KMS-11 (cell line): Measurements from ENCODE around the gene MAPKAP1.

Source experiments
- H2AFZ ChIP-seq: fragments of 200-600 bp; sonication (generic); 2 replicates; pipeline ENCODE4 v1.6.1; 2016; ENCODE audit warnings: antibody characterized with exemption, mixed run types, low read depth
- H3K27ac ChIP-seq: fragments of 200-600 bp; sonication (generic); 2 replicates; pipeline ENCODE4 v1.6.1; 2016; ENCODE audit warnings: mild to moderate bottlenecking, mixed run types
- H3K27me3 ChIP-seq: fragments of 200-600 bp; sonication (generic); 2 replicates; pipeline ENCODE4 v1.6.1; 2017; ENCODE audit warnings: mild to moderate bottlenecking, low read depth, mixed run types, moderate library complexity; ENCODE audit not compliant: insufficient read depth
- H3K36me3 ChIP-seq: fragments of 200-600 bp; sonication (generic); 2 replicates; pipeline ENCODE4 v1.6.1; 2017; ENCODE audit warnings: mild to moderate bottlenecking, mixed run types; ENCODE audit not compliant: insufficient read depth
- H3K4me1 ChIP-seq: fragments of 200-600 bp; sonication (generic); 2 replicates; pipeline ENCODE4 v1.6.1; 2016; ENCODE audit warnings: mild to moderate bottlenecking, low read depth, mixed run types; ENCODE audit not compliant: poor library complexity, severe bottlenecking
- H3K4me2 ChIP-seq: fragments of 200-600 bp; sonication (generic); 2 replicates; pipeline ENCODE4 v1.7.0; 2016; ENCODE audit warnings: mild to moderate bottlenecking, mixed run types
- H3K4me3 ChIP-seq: fragments of 200-600 bp; sonication (generic); IDR thresholded peaks from 2 replicates; pipeline ENCODE4 v1.6.1; 2017; ENCODE audit warnings: low read depth, low read length, mixed read lengths; ENCODE audit not compliant: insufficient read depth
- H3K79me2 ChIP-seq: fragments of 200-600 bp; sonication (generic); 2 replicates; pipeline ENCODE4 v1.6.1; 2016; ENCODE audit warnings: low read depth, mixed run types; ENCODE audit not compliant: insufficient read depth
- H3K9ac ChIP-seq: fragments of 200-600 bp; sonication (generic); 2 replicates; pipeline ENCODE4 v1.6.1; 2016; ENCODE audit warnings: mild to moderate bottlenecking, mixed run types
- H4K20me1 ChIP-seq: fragments of 200-600 bp; sonication (generic); 2 replicates; pipeline ENCODE4 v1.6.1; 2016; ENCODE audit warnings: mild to moderate bottlenecking, mixed run types; ENCODE audit not compliant: insufficient read depth
- CTCF ChIP-seq: fragments of 200-600 bp; sonication (generic); conservative IDR thresholded peaks from 2 replicates; pipeline ENCODE4 v1.6.1; 2017; ENCODE audit warnings: low read depth, mild to moderate bottlenecking, antibody characterized with exemption, low read length, moderate library complexity, mixed read lengths

Gene MAPKAP1

DNA sequence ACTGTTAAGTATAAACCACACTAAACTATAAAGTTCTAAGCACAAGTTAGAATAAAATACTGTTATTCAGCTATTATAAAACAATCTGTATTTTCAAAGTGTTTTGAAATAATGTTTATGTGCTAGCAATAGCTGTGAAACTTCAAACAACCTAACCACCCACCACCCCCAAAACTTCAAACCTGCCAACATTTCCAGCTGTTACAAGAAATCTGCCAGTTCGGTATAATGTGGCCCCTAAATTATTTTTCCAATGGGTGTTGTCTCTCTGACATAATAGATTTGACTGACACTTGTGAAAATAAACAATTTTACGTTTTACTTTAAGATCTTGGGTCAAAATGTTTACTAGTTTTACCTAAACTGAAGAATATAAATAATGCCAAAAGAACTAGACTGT, 24.7 kb downstream of the MAPKAP1 start:
- no peak overlapping the region for H3K4me3 ChIP-seq
- no peak for TF ChIP-seq CTCF
- H3K27me3 ChIP-seq, result no peaks in the 10 kb centered on the region
- H3K4me2 ChIP-seq, result no peak overlapping the region
- no peak overlapping the region for H3K9ac ChIP-seq
- H3K4me1 ChIP-seq, result no peaks in the 10 kb centered on the region
- H4K20me1 ChIP-seq, result peaks cover 1% of the 10 kb centered on the region; the same call in 1 of the 2 replicates
- no peak overlapping the region for H3K27ac ChIP-seq
- H3K36me3 ChIP-seq, result no peaks in the 10 kb centered on the region
- H3K79me2 ChIP-seq, result no peaks in the 10 kb centered on the region; the same call in 1 of the 2 replicates
- no peak overlapping the region for H2AFZ ChIP-seq

GRCh38 chr9:125681657-125682056, 25.4 kb downstream of the MAPKAP1 start:
- TF ChIP-seq CTCF, result no peak
- no peaks in the 10 kb centered on the region for H3K27me3 ChIP-seq
- no peak overlapping the region for H2AFZ ChIP-seq
- H3K4me1 ChIP-seq, result no peaks in the 10 kb centered on the region
- no peak overlapping the region for H3K4me2 ChIP-seq
- no peak overlapping the region for H3K27ac ChIP-seq
- no peaks in the 10 kb centered on the region for H4K20me1 ChIP-seq
- H3K4me3 ChIP-seq, result no peak overlapping the region
- H3K9ac ChIP-seq, result no peak overlapping the region
- H3K36me3 ChIP-seq, result no peaks in the 10 kb centered on the region
- H3K79me2 ChIP-seq, result no peaks in the 10 kb centered on the region; the same call in 1 of the 2 replicates

- Histone ChIP-seq H3K9ac (no peak overlapping the region), H4K20me1 (no peaks in the 10 kb centered on the region), H3K4me1 (no peaks in the 10 kb centered on the region), H3K79me2 (no peaks in the 10 kb centered on the region; the same call in 1 of the 2 replicates), H3K27me3 (no peaks in the 10 kb centered on the region), H3K27ac (no peak overlapping the region), H3K4me3 (no peak overlapping the region), H2AFZ (no peak overlapping the region), H3K4me2 (no peak overlapping the region), H3K36me3 (no peaks in the 10 kb centered on the region)
- TF ChIP-seq CTCF, result no peak
Observed at GRCh38 chr9:125681086-125681622, 25.9 kb downstream of the MAPKAP1 start.

DNA sequence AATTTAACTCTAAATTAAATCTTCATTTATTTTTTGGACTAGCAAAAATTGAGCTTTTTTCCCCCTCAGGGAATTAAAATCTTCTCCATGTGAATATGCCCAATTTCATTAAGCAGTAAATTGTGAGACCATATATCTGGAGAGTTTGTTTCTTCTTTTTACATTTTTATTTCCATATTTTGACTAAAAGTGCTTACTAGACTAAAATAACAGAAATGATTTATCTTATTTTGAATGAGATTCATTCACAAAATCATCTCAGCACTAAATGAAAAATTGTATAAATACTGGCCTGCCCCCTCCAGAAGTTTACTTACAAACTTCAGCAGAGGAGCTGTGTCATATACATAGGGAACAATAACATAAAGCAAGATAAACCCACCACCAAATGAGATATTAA, 26.6 kb downstream of the MAPKAP1 start:
- no peak overlapping the region for H2AFZ ChIP-seq
- no peaks in the 10 kb centered on the region for H3K36me3 ChIP-seq
- TF ChIP-seq CTCF, result no peak
- no peak overlapping the region for H3K4me2 ChIP-seq
- H3K27me3 ChIP-seq, result no peaks in the 10 kb centered on the region
- H3K9ac ChIP-seq, result no peak overlapping the region
- H3K79me2 ChIP-seq, result no peaks in the 10 kb centered on the region; the same call in 1 of the 2 replicates
- H3K27ac ChIP-seq, result no peak overlapping the region
- no peaks in the 10 kb centered on the region for H3K4me1 ChIP-seq
- H3K4me3 ChIP-seq, result no peak overlapping the region
- no peaks in the 10 kb centered on the region for H4K20me1 ChIP-seq
